Spinal cord (tissue), 10 donors: ENCODE measurements around the gene PDCD5. TPM values are rescaled to one million over a fixed set of nuclear protein-coding genes. Genes with fewer than 3 reads are reported as not detected.

ENCODE experiments used
- DNase-seq, 6 donors: peaks; one replicate each; pipeline versions ENCODE4 v3.0.0 to v3.0.0-alpha.2; 2013 to 2015; ENCODE audit warnings: low spot score in 6 of 6, low read depth in 4 of 6
- H3K27ac ChIP-seq: one replicate; pipeline ENCODE4 v1.5.1; 2013; ENCODE audit warnings: low read depth, low read length, control low read depth
- H3K27me3 ChIP-seq: one replicate; pipeline ENCODE4 v1.6.1; 2013; ENCODE audit warnings: low read length; ENCODE audit not compliant: control insufficient read depth, insufficient read depth
- H3K36me3 ChIP-seq: one replicate; pipeline ENCODE4 v1.6.1; 2013; ENCODE audit warnings: low read length; ENCODE audit not compliant: control insufficient read depth, insufficient read depth
- H3K4me1 ChIP-seq: one replicate; pipeline ENCODE4 v1.6.1; 2013; ENCODE audit warnings: low read length; ENCODE audit not compliant: control insufficient read depth, insufficient read depth
- H3K4me3 ChIP-seq: one replicate; pipeline ENCODE4 v1.5.1; 2013; ENCODE audit warnings: low read depth, low read length, control low read depth
- H3K9me3 ChIP-seq: one replicate; pipeline ENCODE4 v1.6.1; 2013; ENCODE audit warnings: low read length; ENCODE audit not compliant: control insufficient read depth, insufficient read depth
- WGBS: methylation state at CpG from one replicate; pipeline ENCODE4 v1.1.5; 2013; ENCODE audit warnings: missing lambda C conversion rate; ENCODE audit not compliant: insufficient coverage; 5-methylcytosine and 5-hydroxymethylcytosine counted together
- polyA plus RNA-seq, 2 donors: library from polyadenylated mRNA; unstranded; fragments of 120-200 nt; gene quantifications; one replicate each; pipeline ENCODE4 v1.2.1, GENCODE V29; 2013; ENCODE audit not compliant: insufficient read length in 2 of 2
- total RNA-seq, 2 donors: library from RNA; depleted of rRNA in 1 of 2; stranded (reverse); fragments of 120-200 nt in 1 of 2; fragments of >200 nt in 1 of 2; gene quantifications; one replicate each; pipeline versions ENCODE4 v1.2.3 to v1.2.4, GENCODE V29; 2013 to 2014
- donor health status: healthy.

Gene PDCD5
- total and polyA plus RNA-seq, 4 donors = 31.1 to 154 (median 133) TPM

- no peaks in the 10 kb centered on the region for H3K9me3 ChIP-seq
- peaks cover 53% of the 10 kb centered on the region for H3K36me3 ChIP-seq
- WGBS = no CpG with 5 or more reads among the region's 6 CpGs
Observed at GRCh38 chr19:32599258-32599657, 18.3 kb downstream of the PDCD5 start.

GRCh38 chr19:32599736-32600157, 18.8 kb downstream of the PDCD5 start:
- Histone ChIP-seq H3K27ac (no peak overlapping the region), H3K27me3 (no peaks in the 10 kb centered on the region), H3K4me1 (no peaks in the 10 kb centered on the region), H3K9me3 (no peaks in the 10 kb centered on the region), H3K4me3 (no peak overlapping the region), H3K36me3 (peaks cover 56% of the 10 kb centered on the region)
- peak in 5 of 6 donors; percentile 17 to 83 (median 33) for DNase-seq
- no CpG with 5 or more reads among the region's 2 CpGs for WGBS

More at GRCh38 chr19:32599258-32599657, 18.3 kb downstream of the PDCD5 start:
- no peak for DNase-seq
- H3K4me3 ChIP-seq = no peak overlapping the region
- H3K27ac ChIP-seq = no peak overlapping the region
- no peaks in the 10 kb centered on the region for H3K4me1 ChIP-seq
- no peaks in the 10 kb centered on the region for H3K27me3 ChIP-seq

GRCh38 chr19:32603961-32604360, 23.0 kb downstream of the PDCD5 start:
- H3K4me3 ChIP-seq = no peak overlapping the region
- no peak overlapping the region for H3K27ac ChIP-seq
- H3K36me3 ChIP-seq = peaks cover 69% of the 10 kb centered on the region
- H3K27me3 ChIP-seq = no peaks in the 10 kb centered on the region
- H3K4me1 ChIP-seq = no peaks in the 10 kb centered on the region
- no peak for DNase-seq
- peaks cover 1% of the 10 kb centered on the region for H3K9me3 ChIP-seq
- WGBS = 87% methylated on average over 14 of the region's 14 CpGs

- Histone ChIP-seq H3K27ac (no peak overlapping the region), H3K4me3 (no peak overlapping the region), H3K9me3 (peaks cover 1% of the 10 kb centered on the region), H3K27me3 (no peaks in the 10 kb centered on the region), H3K4me1 (no peaks in the 10 kb centered on the region), H3K36me3 (peaks cover 70% of the 10 kb centered on the region)
- no peak for DNase-seq
- 96% methylated on average over 15 of the region's 21 CpGs for WGBS
Observed at GRCh38 chr19:32605544-32605943, 24.6 kb downstream of the PDCD5 start.

DNA sequence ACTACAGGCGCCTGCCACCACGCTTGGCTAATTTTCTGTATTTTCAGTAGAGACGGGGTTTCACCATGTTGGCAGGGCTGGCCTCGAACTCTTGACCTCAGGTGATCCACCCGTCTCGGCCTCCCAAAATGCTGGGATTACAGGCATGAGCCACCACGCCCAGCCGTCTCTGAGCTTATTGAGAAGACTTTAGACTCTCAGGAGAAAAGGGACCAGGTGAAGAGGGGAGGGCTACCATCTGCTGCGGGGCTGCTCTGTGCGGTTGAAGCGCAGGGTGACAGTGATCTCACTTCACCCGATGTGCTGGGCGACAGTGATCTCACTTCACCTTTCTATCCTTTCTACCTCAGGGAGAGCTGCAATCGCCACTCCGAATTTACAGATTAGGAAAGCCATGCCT, 25.3 kb downstream of the PDCD5 start:
- DNase-seq = no peak
- no peaks in the 10 kb centered on the region for H3K27me3 ChIP-seq
- H3K36me3 ChIP-seq = peaks cover 65% of the 10 kb centered on the region
- no peaks in the 10 kb centered on the region for H3K4me1 ChIP-seq
- 92% methylated on average over 6 of the region's 15 CpGs for WGBS
- no peak overlapping the region for H3K4me3 ChIP-seq
- peaks cover 1% of the 10 kb centered on the region for H3K9me3 ChIP-seq
- no peak overlapping the region for H3K27ac ChIP-seq

DNA sequence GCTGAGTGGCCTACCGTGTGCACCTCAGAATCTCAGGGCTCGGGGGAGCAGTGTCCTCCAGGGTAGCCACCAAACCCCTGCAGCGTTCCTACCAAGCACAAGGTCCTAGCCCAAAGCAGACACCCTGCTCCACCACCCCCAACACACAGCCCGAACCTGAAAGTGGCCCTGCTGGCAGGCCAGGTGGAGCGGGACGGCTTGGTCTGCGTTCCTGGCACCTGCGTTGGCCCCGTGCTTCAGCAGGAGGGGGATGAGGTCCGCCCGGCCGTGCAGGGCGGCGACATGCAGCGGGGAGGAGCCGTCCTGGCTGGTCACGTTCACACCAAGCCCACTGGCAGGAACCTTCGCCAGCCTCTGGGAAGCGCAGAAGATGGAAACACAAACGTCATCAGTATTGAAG, 26.5 kb downstream of the PDCD5 start:
- no peak for DNase-seq
- H3K27me3 ChIP-seq = no peaks in the 10 kb centered on the region
- no peak overlapping the region for H3K27ac ChIP-seq
- H3K4me1 ChIP-seq = no peaks in the 10 kb centered on the region
- no peak overlapping the region for H3K4me3 ChIP-seq
- peaks cover 1% of the 10 kb centered on the region for H3K9me3 ChIP-seq
- H3K36me3 ChIP-seq = peaks cover 61% of the 10 kb centered on the region
- WGBS = 97% methylated on average over 20 of the region's 20 CpGs

DNA sequence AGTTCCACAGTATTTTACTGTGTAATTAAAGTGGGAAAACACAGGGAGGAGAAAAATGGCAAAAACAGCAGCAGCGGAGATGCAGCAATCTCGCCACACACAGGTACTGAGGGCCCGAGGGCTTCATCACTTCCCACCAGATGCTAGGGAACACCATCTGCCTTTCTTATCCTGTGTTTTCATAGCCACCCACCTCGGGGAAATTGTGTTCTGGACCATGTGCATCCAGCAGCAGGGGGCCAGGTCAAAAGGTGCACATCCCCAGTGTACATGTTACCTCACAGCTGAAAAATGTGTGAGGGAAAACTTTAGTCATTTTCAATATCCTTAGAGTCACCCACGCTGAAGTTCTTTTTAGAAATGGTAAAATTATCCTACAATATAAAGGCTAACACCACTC, 30.2 kb downstream of the PDCD5 start:
- peak in 1 of 6 donors; percentile 6 for DNase-seq
- Histone ChIP-seq H3K4me3 (no peak overlapping the region), H3K9me3 (peaks cover 1% of the 10 kb centered on the region), H3K4me1 (no peaks in the 10 kb centered on the region), H3K27ac (no peak overlapping the region), H3K36me3 (peaks cover 56% of the 10 kb centered on the region), H3K27me3 (no peaks in the 10 kb centered on the region)
- 100% methylated on average over 3 of the region's 5 CpGs for WGBS

DNA sequence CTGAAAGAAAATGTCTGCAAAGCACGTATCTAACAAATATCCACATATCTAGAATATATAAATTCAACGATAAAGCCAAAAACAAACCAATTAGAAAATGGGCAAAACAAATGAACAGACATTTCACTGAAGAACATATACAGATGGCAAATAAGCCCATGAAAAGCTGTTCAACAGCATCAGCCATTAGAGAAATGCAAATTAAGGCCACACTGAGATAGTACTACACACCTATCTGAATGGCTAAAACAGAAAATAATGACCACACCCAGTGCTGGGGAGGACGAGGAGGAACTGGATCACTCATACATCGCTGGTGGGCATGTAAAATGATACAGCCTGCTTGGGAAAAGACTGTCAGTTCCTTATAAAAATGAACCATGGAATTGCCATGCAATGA, 32.0 kb downstream of the PDCD5 start:
- H3K4me1 ChIP-seq = no peaks in the 10 kb centered on the region
- H3K36me3 ChIP-seq = peaks cover 50% of the 10 kb centered on the region
- no peak overlapping the region for H3K27ac ChIP-seq
- 100% methylated on average over 2 of the region's 4 CpGs for WGBS
- H3K27me3 ChIP-seq = no peaks in the 10 kb centered on the region
- no peak overlapping the region for H3K4me3 ChIP-seq
- peaks cover 1% of the 10 kb centered on the region for H3K9me3 ChIP-seq
- DNase-seq = no peak

DNA sequence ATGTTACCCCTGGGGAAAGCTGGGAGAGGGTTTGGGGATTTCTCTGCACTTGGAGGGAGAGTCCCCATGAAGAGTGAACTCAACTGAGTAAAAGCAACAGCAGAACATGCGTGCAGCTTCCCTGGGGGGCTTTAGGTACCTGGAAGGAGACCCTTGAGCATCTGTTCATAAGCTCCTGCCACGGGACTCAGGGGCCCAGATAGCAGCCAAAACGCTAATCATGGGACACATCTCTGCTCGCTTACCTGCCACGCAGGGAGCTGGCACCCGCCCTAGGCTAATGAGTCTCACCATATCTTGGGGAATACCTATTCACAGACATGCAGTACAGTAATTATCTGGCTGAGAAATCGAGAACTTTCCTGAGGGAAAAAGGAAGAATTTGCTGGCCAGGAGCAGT, 33.9 kb downstream of the PDCD5 start:
- Histone ChIP-seq H3K27me3 (no peaks in the 10 kb centered on the region), H3K36me3 (peaks cover 58% of the 10 kb centered on the region), H3K9me3 (no peaks in the 10 kb centered on the region), H3K4me1 (no peaks in the 10 kb centered on the region), H3K4me3 (no peak overlapping the region), H3K27ac (no peak overlapping the region)
- no peak for DNase-seq
- 95% methylated on average over 6 of the region's 7 CpGs for WGBS

DNA sequence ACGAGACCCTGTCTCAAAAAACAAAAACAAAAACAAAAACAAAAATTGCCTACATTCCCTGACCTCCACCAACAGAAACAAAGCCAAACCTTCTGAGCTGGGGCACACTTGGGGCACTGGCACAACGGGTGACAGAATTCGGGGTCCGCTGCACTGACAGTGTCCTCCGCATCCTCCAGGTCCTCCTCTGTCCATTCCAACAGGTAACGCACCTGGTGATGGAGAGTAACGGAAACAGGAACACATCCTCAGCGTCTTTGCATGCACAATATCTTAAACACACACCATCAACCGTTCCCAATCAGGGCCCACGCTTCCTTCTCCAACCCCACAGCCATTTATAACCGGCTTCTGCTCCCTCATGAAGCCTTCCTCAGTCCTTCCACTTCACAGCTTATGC, 34.6 kb downstream of the PDCD5 start:
- H3K4me3 ChIP-seq = no peak overlapping the region
- 98% methylated on average over 10 of the region's 11 CpGs for WGBS
- H3K27me3 ChIP-seq = no peaks in the 10 kb centered on the region
- no peak overlapping the region for H3K27ac ChIP-seq
- H3K36me3 ChIP-seq = peaks cover 60% of the 10 kb centered on the region
- DNase-seq = no peak
- H3K4me1 ChIP-seq = no peaks in the 10 kb centered on the region
- no peaks in the 10 kb centered on the region for H3K9me3 ChIP-seq
